Astrocyte (in vitro differentiated cells and primary cell): ENCODE measurements around the gene FSTL5.

Experiments used
- CTCF ChIP-seq: IDR thresholded peaks from 2 replicates; pipeline ENCODE4 v1.5.1; 2011; ENCODE audit warnings: low read depth, mild to moderate bottlenecking, inconsistent platforms, low read length, moderate library complexity; ENCODE audit not compliant: insufficient read depth
- EZH2 ChIP-seq: IDR thresholded peaks from 2 replicates; pipeline ENCODE4 v1.6.1; 2012; ENCODE audit warnings: mild to moderate bottlenecking, low read length, inconsistent platforms; ENCODE audit not compliant: insufficient read depth

- TF ChIP-seq EZH2: no peak
- TF ChIP-seq CTCF: no peak
These were observed 270.8 kb downstream of the FSTL5 start for GRCh38 chr4:161892951-161893350.
